H9 (cell line): ENCODE measurements around the gene RPLP2. TPM values are rescaled to one million over a fixed set of nuclear protein-coding genes. Genes with fewer than 3 reads are reported as not detected.

Experiments used
- DNase-seq: peaks from one replicate; pipeline ENCODE4 v3.0.0-alpha.2; 2017
- H2AFZ ChIP-seq: one replicate; pipeline ENCODE4 v1.6.1; 2013; ENCODE audit warnings: mild to moderate bottlenecking, low read length, control low read depth, moderate library complexity
- H2AK5ac ChIP-seq: 2 replicates; pipeline ENCODE4 v1.6.1; 2013; ENCODE audit warnings: low read length, control low read depth, mixed read lengths; ENCODE audit not compliant: insufficient read length
- H2BK120ac ChIP-seq: one replicate; pipeline ENCODE4 v1.6.1; 2013; ENCODE audit warnings: low read depth, mild to moderate bottlenecking, low read length, control low read depth, inconsistent platforms; ENCODE audit not compliant: poor library complexity, severe bottlenecking
- H2BK12ac ChIP-seq: 2 replicates; pipeline ENCODE4 v1.6.1; 2013; ENCODE audit warnings: low read length, control low read depth, mixed read lengths, low read depth; ENCODE audit not compliant: insufficient read length
- H2BK15ac ChIP-seq: 2 replicates; pipeline ENCODE4 v1.6.1; 2013; ENCODE audit warnings: low read depth, low read length, control low read depth
- H2BK20ac ChIP-seq: one replicate; pipeline ENCODE4 v1.6.1; 2013; ENCODE audit warnings: low read depth, mild to moderate bottlenecking, low read length, control low read depth, inconsistent platforms; ENCODE audit not compliant: poor library complexity, severe bottlenecking
- H2BK5ac ChIP-seq: 2 replicates; pipeline ENCODE4 v1.6.1; 2013; ENCODE audit warnings: low read length, control low read depth, mixed read lengths; ENCODE audit not compliant: insufficient read length
- H3K14ac ChIP-seq: 2 replicates; pipeline ENCODE4 v1.6.1; 2013; ENCODE audit warnings: low read length, control low read depth; ENCODE audit not compliant: insufficient read depth
- H3K18ac ChIP-seq: 2 replicates; pipeline ENCODE4 v1.6.1; 2013; ENCODE audit warnings: low read depth, mild to moderate bottlenecking, mixed read lengths, low read length, control low read depth; ENCODE audit not compliant: insufficient read length
- H3K23ac ChIP-seq: 2 replicates; pipeline ENCODE4 v1.6.1; 2013; ENCODE audit warnings: low read length, control low read depth, mixed read lengths, low read depth; ENCODE audit not compliant: insufficient read length
- H3K23me2 ChIP-seq: 2 replicates; pipeline ENCODE4 v1.6.1; 2013; ENCODE audit warnings: low read depth, mild to moderate bottlenecking, mixed read lengths, low read length, control low read depth; ENCODE audit not compliant: insufficient read length, poor library complexity, severe bottlenecking
- H3K27ac ChIP-seq: 2 replicates; pipeline ENCODE4 v1.5.1; 2013; ENCODE audit warnings: low read length, control low read depth, mixed read lengths, low read depth; ENCODE audit not compliant: insufficient read length
- H3K27me3 ChIP-seq: 2 replicates; pipeline ENCODE4 v1.6.1; 2013; ENCODE audit warnings: low read length, control low read depth, inconsistent platforms; ENCODE audit not compliant: insufficient read depth
- H3K4ac ChIP-seq: 2 replicates; pipeline ENCODE4 v1.6.1; 2013; ENCODE audit warnings: low read depth, mild to moderate bottlenecking, control low read depth, inconsistent platforms, low read length, moderate library complexity
- H3K4me1 ChIP-seq: 2 replicates; pipeline ENCODE4 v1.6.1; 2013; ENCODE audit warnings: low read length, control low read depth, inconsistent platforms; ENCODE audit not compliant: insufficient read depth
- H3K4me2 ChIP-seq: 2 replicates; pipeline ENCODE4 v1.6.1; 2013; ENCODE audit warnings: low read length, control low read depth, mixed read lengths; ENCODE audit not compliant: insufficient read length, insufficient read depth
- H3K56ac ChIP-seq: 2 replicates; pipeline ENCODE4 v1.6.1; 2013; ENCODE audit warnings: low read depth, mild to moderate bottlenecking, mixed read lengths, low read length, control low read depth; ENCODE audit not compliant: insufficient read length
- H3K79me1 ChIP-seq: 2 replicates; pipeline ENCODE4 v1.6.1; 2013; ENCODE audit warnings: low read depth, mild to moderate bottlenecking, moderate library complexity, low read length, control low read depth, inconsistent platforms; ENCODE audit not compliant: insufficient read depth, poor library complexity, severe bottlenecking
- H3K79me2 ChIP-seq: 2 replicates; pipeline ENCODE4 v1.6.1; 2013; ENCODE audit warnings: low read length, control low read depth, inconsistent platforms; ENCODE audit not compliant: insufficient read depth
- H3K9ac ChIP-seq: 2 replicates; pipeline ENCODE4 v1.6.1; 2013; ENCODE audit warnings: low read length, control low read depth, mixed read lengths; ENCODE audit not compliant: insufficient read length; ENCODE audit errors: extremely low read depth
- H3K9me3 ChIP-seq: one replicate; pipeline ENCODE4 v1.6.1; 2013; ENCODE audit warnings: low read depth, low read length, inconsistent platforms; ENCODE audit not compliant: control insufficient read depth
- H3T11ph ChIP-seq: one replicate; pipeline ENCODE4 v1.6.1; 2013; ENCODE audit warnings: mild to moderate bottlenecking, low read length, control low read depth, inconsistent platforms
- H4K20me1 ChIP-seq: one replicate; pipeline ENCODE4 v1.6.1; 2013; ENCODE audit not compliant: control insufficient read depth, insufficient read length, insufficient read depth
- H4K5ac ChIP-seq: 2 replicates; pipeline ENCODE4 v1.6.1; 2013; ENCODE audit warnings: low read depth, mild to moderate bottlenecking, mixed read lengths, low read length, control low read depth; ENCODE audit not compliant: insufficient read length
- H4K8ac ChIP-seq: replicated peaks from 2 replicates; pipeline ENCODE4 v1.6.1; 2013; ENCODE audit warnings: low read length, control low read depth, mixed read lengths, low read depth; ENCODE audit not compliant: insufficient read length
- H4K91ac ChIP-seq: 2 replicates; pipeline ENCODE4 v1.6.1; 2013; ENCODE audit warnings: low read depth, mild to moderate bottlenecking, moderate library complexity, mixed read lengths, low read length, control low read depth; ENCODE audit not compliant: insufficient read length
- H3K27ac Mint-ChIP-seq, 3 experiments: 2 replicates in 2 of 3; 3 replicates in 1 of 3; pipeline ENCODE4 v1.8.0; 2020 to 2021; ENCODE audit warnings: mixed read lengths in 3 of 3, mild to moderate bottlenecking in 1 of 3, moderate library complexity in 1 of 3
- H3K27me3 Mint-ChIP-seq: 2 replicates; pipeline ENCODE4 v1.8.0; 2021; ENCODE audit warnings: low read depth, mild to moderate bottlenecking, moderate library complexity, mixed read lengths
- H3K36me3 Mint-ChIP-seq, 3 experiments: 2 replicates in 2 of 3; 3 replicates in 1 of 3; pipeline ENCODE4 v1.8.0; 2020 to 2021; ENCODE audit warnings: low read depth in 3 of 3, mixed read lengths in 3 of 3; ENCODE audit not compliant: insufficient read depth in 1 of 3
- H3K4me1 Mint-ChIP-seq, 2 experiments: 2 replicates each; pipeline ENCODE4 v1.8.0; 2020; ENCODE audit warnings: mixed read lengths in 2 of 2
- H3K4me3 Mint-ChIP-seq, 2 experiments: 2 replicates in 1 of 2; 3 replicates in 1 of 2; pipeline ENCODE4 v1.8.0; 2020 to 2021; ENCODE audit warnings: mild to moderate bottlenecking in 2 of 2, mixed read lengths in 2 of 2, moderate library complexity in 1 of 2
- H3K9me3 Mint-ChIP-seq, 2 experiments: 2 replicates in 1 of 2; 3 replicates in 1 of 2; pipeline ENCODE4 v1.8.0; 2020; ENCODE audit warnings: mild to moderate bottlenecking in 2 of 2, mixed read lengths in 2 of 2, moderate library complexity in 1 of 2
- CTCF ChIP-seq: fragments of 200-600 bp; sonication (generic); conservative IDR thresholded peaks from 3 replicates; pipeline ENCODE4 v1.8.0; 2021; ENCODE audit warnings: antibody characterized with exemption, mild to moderate bottlenecking
- WGBS: extraction: QIAGEN DNeasy Blood & Tissue Kit; methylation state at CpG from one replicate; pipeline ENCODE4 v1.1.7; 2013; ENCODE audit warnings: missing lambda C conversion rate, low lambda C conversion rate, mixed read lengths; ENCODE audit not compliant: insufficient read length; ENCODE audit errors: extremely low coverage; 5-methylcytosine and 5-hydroxymethylcytosine counted together
- total RNA-seq: library from RNA; stranded (reverse); gene quantifications from 2 replicates; pipeline ENCODE4 v1.2.1, GENCODE V29; 2021

The RPLP2 gene
- total RNA-seq, 1 experiment from 2014 or later, result 2,138 TPM

- Histone ChIP-seq H3K56ac (no peak overlapping the region), H3K9me3 (no peaks in the 10 kb centered on the region), H3K9ac (no peak overlapping the region), H2AK5ac (no peak overlapping the region), H3K23me2 (peaks cover 5% of the 10 kb centered on the region), H4K5ac (no peak overlapping the region), H2BK5ac (no peak overlapping the region), H2BK120ac (no peak overlapping the region), H4K91ac (no peak overlapping the region), H3K4ac (no peak overlapping the region), H3K79me2 (no peaks in the 10 kb centered on the region), H3K23ac (no peak overlapping the region), H2AFZ (no peak overlapping the region), H3K14ac (no peak overlapping the region), H3K27me3 (no peaks in the 10 kb centered on the region), H3K18ac (no peak overlapping the region), H4K20me1 (no peaks in the 10 kb centered on the region), H3K79me1 (no peaks in the 10 kb centered on the region), H3K27ac (no peak overlapping the region), H2BK12ac (no peak overlapping the region), H3T11ph (no peak overlapping the region), H3K4me2 (no peak overlapping the region), H3K4me1 (no peaks in the 10 kb centered on the region), H2BK15ac (no peak overlapping the region), H4K8ac (no peak overlapping the region), H2BK20ac (no peak overlapping the region)
- Mint-ChIP-seq H3K9me3 (no peaks in the 10 kb centered on the region; a peak in 1 of 5 replicates), H3K36me3 (peaks cover 0 to 26% (median 13%) of the 10 kb centered on the region in 3 experiments; a peak in 6 of 7 replicates), H3K27ac (no peak overlapping the region), H3K4me3 (no peak overlapping the region), H3K4me1 (peaks cover 8 to 25% of the 10 kb centered on the region in 2 experiments), H3K27me3 (peaks cover 4% of the 10 kb centered on the region)
- DNase-seq, result no peak
- no peak for TF ChIP-seq CTCF
- no CpG with 5 or more reads among the region's 22 CpGs for WGBS
These were observed 12.0 kb downstream of the RPLP2 start for GRCh38 chr11:821512-822371.
